Omental fat pad (tissue), 4 donors: ENCODE data around the gene GSK3A. TPM values are rescaled to one million over a fixed set of nuclear protein-coding genes. Genes with fewer than 3 reads are reported as not detected.
A peak's percentile ranks its signal among the peaks of the same experiment; 100 is the strongest.

Experiments used
- ATAC-seq: fragments of 150-250 bp; one replicate; pipeline ENCODE4 v1.9.1; 2016; ENCODE audit warnings: mild to moderate bottlenecking, moderate library complexity; ENCODE audit not compliant: low FRiP score
- DNase-seq: peaks from one replicate; pipeline ENCODE4 v3.0.0-alpha.2; 2019; ENCODE audit warnings: low spot score
- CTCF ChIP-seq, 3 donors: fragments of 450-650 bp; IDR thresholded peaks; one replicate each; pipeline ENCODE4 v1.5.1; 2016 to 2017; ENCODE audit warnings: antibody characterized with exemption in 3 of 3, mild to moderate bottlenecking in 3 of 3, moderate library complexity in 2 of 3
- total RNA-seq, 4 donors: library from RNA; depleted of rRNA; stranded (reverse); fragments of >200 nt; gene quantifications; one replicate each; pipeline ENCODE4 v1.1.0, GENCODE V29; 2016

GSK3A gene
- total RNA-seq, 4 donors from 2014 or later, result 16.9 to 32.3 (median 20.0) TPM

DNA sequence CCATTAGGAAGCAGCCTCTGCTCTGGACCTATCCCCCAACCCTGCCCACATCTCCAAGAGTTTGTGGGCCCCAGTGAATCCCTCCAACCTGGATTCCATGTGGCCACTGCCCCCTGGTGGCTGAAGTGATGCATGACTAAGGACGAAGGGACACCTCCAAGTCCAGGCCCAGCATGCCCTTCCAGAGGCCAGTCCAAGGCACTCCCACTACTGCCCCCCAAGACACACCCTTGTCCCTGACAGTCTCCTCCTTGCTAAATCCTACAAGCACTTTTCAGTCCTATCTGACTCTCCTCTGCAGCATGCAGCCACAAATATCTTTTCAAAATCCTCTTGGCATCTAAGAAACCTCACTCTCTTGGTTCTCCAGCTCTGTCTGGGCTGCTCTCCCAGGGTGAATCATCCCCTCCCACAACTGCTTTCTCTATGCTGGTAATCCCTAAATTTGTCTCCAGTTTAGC is 58.0 kb downstream of the GSK3A start:
- peak; percentile 86 for ATAC-seq
- TF ChIP-seq CTCF (IDR thresholded peaks at IDR 0.05), result peak in 2 of 3 donors; percentile 39 to 85
- DNase-seq, result peak; percentile 78

Other genes starting within 250 kb of the GSK3A start
- gene ATP1A3, start 248.4 kb downstream of the GSK3A start, total RNA-seq, result under 1 TPM in 2 of 4 donors, not detected in 2; 0.13 to 0.28 TPM
- 1 to 10 TPM in 3 of 4 donors, under 1 TPM in 1; 0.32 to 2.1 (median 1.6) TPM for gene GRIK5, start 172.4 kb downstream of the GSK3A start, total RNA-seq
- gene ZNF574, start 166.4 kb downstream of the GSK3A start, total RNA-seq, result 10 to 100 TPM; 11.6 to 22.9 (median 12.8) TPM
- gene POU2F2, start 110.2 kb downstream of the GSK3A start, total RNA-seq, result 1 to 10 TPM in 3 of 4 donors, under 1 TPM in 1; 0.56 to 3.2 (median 1.5) TPM
- 10 to 100 TPM; 22.0 to 59.3 (median 29.9) TPM for gene DEDD2, start 24.9 kb downstream of the GSK3A start, total RNA-seq
- gene ZNF526, start 22.3 kb downstream of the GSK3A start, total RNA-seq, result 1 to 10 TPM; 3.2 to 7.6 (median 5.7) TPM
- gene ERF, start 12.5 kb upstream of the GSK3A start, total RNA-seq, result 10 to 100 TPM; 21.2 to 52.8 (median 34.8) TPM
- gene CIC, start 26.6 kb upstream of the GSK3A start, total RNA-seq, result 10 to 100 TPM; 15.7 to 26.3 (median 21.0) TPM
- under 1 TPM in 3 of 4 donors, not detected in 1; 0.31 to 0.93 (median 0.72) TPM for gene PRR19, start 59.5 kb upstream of the GSK3A start, total RNA-seq
- gene PAFAH1B3, start 60.0 kb upstream of the GSK3A start, total RNA-seq, result 10 to 100 TPM in 2 of 4 donors, 1 to 10 TPM in 2; 2.7 to 14.1 (median 8.6) TPM
- 1 to 10 TPM in 1 of 4 donors, under 1 TPM in 1, not detected in 2; 0.24 to 1.9 TPM for gene TMEM145, start 70.7 kb upstream of the GSK3A start, total RNA-seq
- gene MEGF8, start 83.0 kb upstream of the GSK3A start, total RNA-seq, result 10 to 100 TPM; 15.3 to 20.5 (median 18.4) TPM
- gene CNFN, start 147.7 kb upstream of the GSK3A start, total RNA-seq, result not detected
- 1,000 to 10,000 TPM in 2 of 4 donors, 100 to 1,000 TPM in 2; 491 to 3,641 (median 1,025) TPM for gene LIPE, start 184.8 kb upstream of the GSK3A start, total RNA-seq
- not detected for gene CXCL17, start 200.3 kb upstream of the GSK3A start, total RNA-seq